HepG2 (cell line): ENCODE results near the gene ARL3. TPM values are rescaled to one million over a fixed set of nuclear protein-coding genes. Genes with fewer than 3 reads are reported as not detected.

Experiments
- ASH2L ChIP-seq: fragments of 300-600, 200-600 bp; sonication (generic); IDR thresholded peaks from 2 replicates; pipeline ENCODE4 v1.7.0; 2017; ENCODE audit warnings: low read depth, mild to moderate bottlenecking, moderate library complexity, mixed read lengths, low read length; ENCODE audit not compliant: insufficient read length
- ATF5 ChIP-seq: sonication (generic); formaldehyde crosslinking; IDR thresholded peaks from 2 replicates; pipeline ENCODE4 v1.4.0; 2020; ENCODE audit warnings: mild to moderate bottlenecking, low read depth, missing genetic modification reagents
- CAMTA2 ChIP-seq: sonication (generic); formaldehyde crosslinking; IDR thresholded peaks from 2 replicates; pipeline ENCODE4 v1.4.0; 2020; ENCODE audit warnings: mild to moderate bottlenecking, missing genetic modification reagents, borderline replicate concordance
- CEBPB ChIP-seq: IDR thresholded peaks from 2 replicates; pipeline ENCODE4 v1.6.1; 2011; ENCODE audit warnings: low read depth, low read length, improper control_type of control experiment, borderline replicate concordance
- NFAT5 ChIP-seq: sonication (generic); formaldehyde crosslinking; IDR thresholded peaks from 2 replicates; pipeline ENCODE4 v1.4.0; 2020; ENCODE audit warnings: missing genetic modification reagents
- PAXIP1 ChIP-seq: sonication (generic); formaldehyde crosslinking; conservative IDR thresholded peaks from 2 replicates; pipeline ENCODE4 v1.4.0; 2020; ENCODE audit warnings: mild to moderate bottlenecking, missing genetic modification reagents, moderate library complexity
- SIN3A ChIP-seq: IDR thresholded peaks from 2 replicates; pipeline ENCODE4 v1.6.1; 2011; ENCODE audit warnings: low read depth, mild to moderate bottlenecking, control low read depth, low read length, borderline replicate concordance
- ZBTB7A ChIP-seq: sonication (generic); formaldehyde crosslinking; IDR thresholded peaks from 2 replicates; pipeline ENCODE4 v1.8.0; 2022; ENCODE audit warnings: mild to moderate bottlenecking, missing genetic modification reagents
- ZNF431 ChIP-seq: sonication (generic); formaldehyde crosslinking; IDR thresholded peaks from 2 replicates; pipeline ENCODE4 v1.9.0; 2022; ENCODE audit warnings: missing genetic modification reagents, low read depth, mild to moderate bottlenecking, borderline replicate concordance
- ZSCAN31 ChIP-seq: sonication (generic); formaldehyde crosslinking; IDR thresholded peaks from 2 replicates; pipeline ENCODE4 v1.5.0; 2020; ENCODE audit warnings: low read depth, mild to moderate bottlenecking, missing genetic modification reagents
- polyA plus RNA-seq, 8 experiments: library from polyadenylated mRNA; depleted of rRNA in 3 of 8; stranded (reverse) in 7 of 8; unstranded in 1 of 8; fragments of >200 nt; fragmentation: Illumina TruSeq in 4 of 8; extraction: Trizol in 4 of 8; gene quantifications; 2 replicates each; pipeline versions ENCODE4 v1.2.1 to v1.2.3, GENCODE V29; 2011 to 2016; ENCODE audit warnings: low read depth in 4 of 8, missing spikeins in 1 of 8, mixed read lengths in 1 of 8; ENCODE audit not compliant: insufficient read depth in 1 of 8
- total RNA-seq, 5 experiments: library from RNA; depleted of rRNA; stranded (reverse); fragments of >200 nt; fragmentation: Illumina TruSeq; extraction: Trizol; gene quantifications; 2 replicates each; pipeline ENCODE4 v1.2.3, GENCODE V29; 2016; ENCODE audit warnings: low read depth in 1 of 5
- TF ChIP-seq, protein P1 (sequence below): sonication (generic); formaldehyde crosslinking; IDR thresholded peaks from 2 replicates; pipeline ENCODE4 v1.5.0; 2020; ENCODE audit warnings: mild to moderate bottlenecking, missing genetic modification reagents, borderline replicate concordance

ARL3 gene
- total and polyA plus RNA-seq, 2 of the 13 experiments (the other 11 are each of a cell fraction or from before 2014, with no cell fraction given) = 5.2 to 6.6 TPM

GRCh38 chr10:102642736-102643335 lies 71.4 kb downstream of the ARL3 start (continued):
- TF ChIP-seq, protein P1, sequence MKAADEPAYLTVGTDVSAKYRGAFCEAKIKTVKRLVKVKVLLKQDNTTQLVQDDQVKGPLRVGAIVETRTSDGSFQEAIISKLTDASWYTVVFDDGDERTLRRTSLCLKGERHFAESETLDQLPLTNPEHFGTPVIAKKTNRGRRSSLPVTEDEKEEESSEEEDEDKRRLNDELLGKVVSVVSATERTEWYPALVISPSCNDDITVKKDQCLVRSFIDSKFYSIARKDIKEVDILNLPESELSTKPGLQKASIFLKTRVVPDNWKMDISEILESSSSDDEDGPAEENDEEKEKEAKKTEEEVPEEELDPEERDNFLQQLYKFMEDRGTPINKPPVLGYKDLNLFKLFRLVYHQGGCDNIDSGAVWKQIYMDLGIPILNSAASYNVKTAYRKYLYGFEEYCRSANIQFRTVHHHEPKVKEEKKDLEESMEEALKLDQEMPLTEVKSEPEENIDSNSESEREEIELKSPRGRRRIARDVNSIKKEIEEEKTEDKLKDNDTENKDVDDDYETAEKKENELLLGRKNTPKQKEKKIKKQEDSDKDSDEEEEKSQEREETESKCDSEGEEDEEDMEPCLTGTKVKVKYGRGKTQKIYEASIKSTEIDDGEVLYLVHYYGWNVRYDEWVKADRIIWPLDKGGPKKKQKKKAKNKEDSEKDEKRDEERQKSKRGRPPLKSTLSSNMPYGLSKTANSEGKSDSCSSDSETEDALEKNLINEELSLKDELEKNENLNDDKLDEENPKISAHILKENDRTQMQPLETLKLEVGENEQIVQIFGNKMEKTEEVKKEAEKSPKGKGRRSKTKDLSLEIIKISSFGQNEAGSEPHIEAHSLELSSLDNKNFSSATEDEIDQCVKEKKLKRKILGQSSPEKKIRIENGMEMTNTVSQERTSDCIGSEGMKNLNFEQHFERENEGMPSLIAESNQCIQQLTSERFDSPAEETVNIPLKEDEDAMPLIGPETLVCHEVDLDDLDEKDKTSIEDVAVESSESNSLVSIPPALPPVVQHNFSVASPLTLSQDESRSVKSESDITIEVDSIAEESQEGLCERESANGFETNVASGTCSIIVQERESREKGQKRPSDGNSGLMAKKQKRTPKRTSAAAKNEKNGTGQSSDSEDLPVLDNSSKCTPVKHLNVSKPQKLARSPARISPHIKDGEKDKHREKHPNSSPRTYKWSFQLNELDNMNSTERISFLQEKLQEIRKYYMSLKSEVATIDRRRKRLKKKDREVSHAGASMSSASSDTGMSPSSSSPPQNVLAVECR = no peak
- TF ChIP-seq SIN3A = no peak
- no peak for TF ChIP-seq ZNF431 (CRISPR knock-in tag)
- TF ChIP-seq ATF5 (CRISPR knock-in tag) = no peak
- TF ChIP-seq PAXIP1 (CRISPR knock-in tag) = no peak; the same call in 1 of the 2 replicates
- no peak for TF ChIP-seq ZSCAN31
- TF ChIP-seq ASH2L = no peak
- TF ChIP-seq CAMTA2 = no peak
- no peak for TF ChIP-seq ZBTB7A (CRISPR knock-in tag)
- no peak for TF ChIP-seq CEBPB
- no peak for TF ChIP-seq NFAT5 (CRISPR knock-in tag)
